Panc1 (cell line): Measurements from ENCODE around the gene KRT2.

Experiments used
- POLR2AphosphoS5 ChIP-seq: IDR thresholded peaks from 2 replicates; pipeline ENCODE4 v1.6.1; 2012; ENCODE audit warnings: mild to moderate bottlenecking, low read depth, low read length, moderate library complexity
- TCF7L2 ChIP-seq: IDR thresholded peaks from 2 replicates; pipeline ENCODE4 v1.6.1; 2011; ENCODE audit warnings: mild to moderate bottlenecking, low read depth, low read length, inconsistent platforms
- TF ChIP-seq, protein P1 (sequence below): fragments of 450-650 bp; IDR thresholded peaks from 2 replicates; pipeline ENCODE4 v1.5.1; 2017; ENCODE audit warnings: mild to moderate bottlenecking

- TF ChIP-seq, protein P1, sequence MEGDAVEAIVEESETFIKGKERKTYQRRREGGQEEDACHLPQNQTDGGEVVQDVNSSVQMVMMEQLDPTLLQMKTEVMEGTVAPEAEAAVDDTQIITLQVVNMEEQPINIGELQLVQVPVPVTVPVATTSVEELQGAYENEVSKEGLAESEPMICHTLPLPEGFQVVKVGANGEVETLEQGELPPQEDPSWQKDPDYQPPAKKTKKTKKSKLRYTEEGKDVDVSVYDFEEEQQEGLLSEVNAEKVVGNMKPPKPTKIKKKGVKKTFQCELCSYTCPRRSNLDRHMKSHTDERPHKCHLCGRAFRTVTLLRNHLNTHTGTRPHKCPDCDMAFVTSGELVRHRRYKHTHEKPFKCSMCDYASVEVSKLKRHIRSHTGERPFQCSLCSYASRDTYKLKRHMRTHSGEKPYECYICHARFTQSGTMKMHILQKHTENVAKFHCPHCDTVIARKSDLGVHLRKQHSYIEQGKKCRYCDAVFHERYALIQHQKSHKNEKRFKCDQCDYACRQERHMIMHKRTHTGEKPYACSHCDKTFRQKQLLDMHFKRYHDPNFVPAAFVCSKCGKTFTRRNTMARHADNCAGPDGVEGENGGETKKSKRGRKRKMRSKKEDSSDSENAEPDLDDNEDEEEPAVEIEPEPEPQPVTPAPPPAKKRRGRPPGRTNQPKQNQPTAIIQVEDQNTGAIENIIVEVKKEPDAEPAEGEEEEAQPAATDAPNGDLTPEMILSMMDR, result no peak
- TF ChIP-seq POLR2AphosphoS5 (no peak), TCF7L2 (no peak)
Measured at GRCh38 chr12:52680363-52680762, 28.4 kb upstream of the KRT2 start, which contains the start of gene KRT1.
